B cell (primary cell): Measurements from ENCODE around the gene ARHGAP6.

Source experiments
- EZH2 ChIP-seq: IDR thresholded peaks from 2 replicates; pipeline ENCODE4 v1.6.1; 2012; ENCODE audit warnings: borderline replicate concordance, low read depth, mild to moderate bottlenecking, moderate library complexity, low read length; ENCODE audit not compliant: insufficient read depth, poor library complexity, severe bottlenecking
- TF ChIP-seq, protein P1 (sequence below): fragments of 200-600 bp; IDR thresholded peaks from one replicate; pipeline ENCODE4 v1.8.0; 2022; ENCODE audit warnings: antibody characterized with exemption, mild to moderate bottlenecking

DNA sequence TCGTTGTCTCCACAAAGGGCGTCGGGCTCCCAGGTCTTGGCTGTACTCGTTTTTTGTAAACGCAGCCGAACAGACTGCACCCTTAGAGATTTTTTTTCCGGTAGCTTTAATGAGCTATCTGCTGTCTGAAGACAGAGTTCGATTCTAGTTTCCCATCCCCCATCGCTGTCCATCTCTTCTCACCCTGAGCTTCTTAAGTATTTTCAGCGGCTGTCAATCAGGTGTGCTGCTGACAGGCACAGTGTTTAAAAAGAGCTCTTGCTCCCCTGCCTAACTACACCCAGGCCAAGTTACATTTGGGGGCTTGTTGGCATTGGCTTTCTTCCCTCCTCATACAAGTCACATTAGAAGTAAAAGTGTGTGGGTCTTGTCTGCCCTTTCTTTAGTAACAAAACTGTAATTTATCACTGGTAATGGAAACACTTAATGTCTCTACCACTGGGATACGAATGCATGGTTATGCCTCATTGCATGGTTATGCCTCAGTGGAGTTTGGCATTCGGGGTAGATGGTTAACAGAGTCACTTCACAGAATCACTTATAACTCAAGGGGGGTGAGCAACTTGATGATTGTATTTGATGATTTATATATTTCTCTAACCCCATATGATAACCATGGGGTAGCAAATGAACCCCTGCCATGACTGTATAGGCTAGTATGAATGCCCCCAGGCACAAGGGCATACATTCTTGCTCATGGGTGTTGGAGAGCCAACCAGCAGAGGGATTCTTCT lies 1.4 kb upstream of the ARHGAP6 start:
- TF ChIP-seq, protein P1, sequence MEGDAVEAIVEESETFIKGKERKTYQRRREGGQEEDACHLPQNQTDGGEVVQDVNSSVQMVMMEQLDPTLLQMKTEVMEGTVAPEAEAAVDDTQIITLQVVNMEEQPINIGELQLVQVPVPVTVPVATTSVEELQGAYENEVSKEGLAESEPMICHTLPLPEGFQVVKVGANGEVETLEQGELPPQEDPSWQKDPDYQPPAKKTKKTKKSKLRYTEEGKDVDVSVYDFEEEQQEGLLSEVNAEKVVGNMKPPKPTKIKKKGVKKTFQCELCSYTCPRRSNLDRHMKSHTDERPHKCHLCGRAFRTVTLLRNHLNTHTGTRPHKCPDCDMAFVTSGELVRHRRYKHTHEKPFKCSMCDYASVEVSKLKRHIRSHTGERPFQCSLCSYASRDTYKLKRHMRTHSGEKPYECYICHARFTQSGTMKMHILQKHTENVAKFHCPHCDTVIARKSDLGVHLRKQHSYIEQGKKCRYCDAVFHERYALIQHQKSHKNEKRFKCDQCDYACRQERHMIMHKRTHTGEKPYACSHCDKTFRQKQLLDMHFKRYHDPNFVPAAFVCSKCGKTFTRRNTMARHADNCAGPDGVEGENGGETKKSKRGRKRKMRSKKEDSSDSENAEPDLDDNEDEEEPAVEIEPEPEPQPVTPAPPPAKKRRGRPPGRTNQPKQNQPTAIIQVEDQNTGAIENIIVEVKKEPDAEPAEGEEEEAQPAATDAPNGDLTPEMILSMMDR = no peak
- no peak for TF ChIP-seq EZH2
